Breast epithelium (tissue), 3 donors: ENCODE measurements around the gene SOS2.

ENCODE experiments used
- POLR2AphosphoS5 ChIP-seq, 3 donors: sonication (generic); formaldehyde crosslinking; IDR thresholded peaks; one replicate each; pipeline ENCODE4 v1.6.1; 2017; ENCODE audit warnings: antibody characterized with exemption in 3 of 3
- TF ChIP-seq, protein P1 (sequence below), 3 donors: fragments of 450-650 bp; IDR thresholded peaks; one replicate each; pipeline ENCODE4 v1.5.1; 2016 to 2017; ENCODE audit warnings: antibody characterized with exemption in 3 of 3, mild to moderate bottlenecking in 3 of 3, moderate library complexity in 3 of 3

DNA sequence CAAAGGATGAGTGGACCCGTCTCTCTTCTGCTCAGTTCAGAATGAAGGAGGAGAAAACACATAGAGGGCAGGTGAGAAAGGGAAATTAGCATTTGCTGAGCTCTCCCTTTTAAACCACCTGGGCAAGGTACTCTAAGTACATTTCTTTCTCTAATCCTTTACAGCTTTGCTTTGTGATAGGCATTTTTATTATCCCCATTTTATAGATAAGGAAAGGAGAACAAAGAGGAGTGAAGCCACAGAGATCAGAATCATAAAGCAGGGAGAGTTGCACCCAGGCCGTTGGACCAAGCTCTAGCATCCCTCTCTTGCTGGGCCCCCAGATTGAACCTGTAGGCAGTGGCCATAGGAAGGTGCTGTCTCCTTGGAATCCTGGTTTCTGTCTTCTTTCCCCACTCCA is 162.1 kb downstream of the SOS2 start:
- TF ChIP-seq, protein P1, sequence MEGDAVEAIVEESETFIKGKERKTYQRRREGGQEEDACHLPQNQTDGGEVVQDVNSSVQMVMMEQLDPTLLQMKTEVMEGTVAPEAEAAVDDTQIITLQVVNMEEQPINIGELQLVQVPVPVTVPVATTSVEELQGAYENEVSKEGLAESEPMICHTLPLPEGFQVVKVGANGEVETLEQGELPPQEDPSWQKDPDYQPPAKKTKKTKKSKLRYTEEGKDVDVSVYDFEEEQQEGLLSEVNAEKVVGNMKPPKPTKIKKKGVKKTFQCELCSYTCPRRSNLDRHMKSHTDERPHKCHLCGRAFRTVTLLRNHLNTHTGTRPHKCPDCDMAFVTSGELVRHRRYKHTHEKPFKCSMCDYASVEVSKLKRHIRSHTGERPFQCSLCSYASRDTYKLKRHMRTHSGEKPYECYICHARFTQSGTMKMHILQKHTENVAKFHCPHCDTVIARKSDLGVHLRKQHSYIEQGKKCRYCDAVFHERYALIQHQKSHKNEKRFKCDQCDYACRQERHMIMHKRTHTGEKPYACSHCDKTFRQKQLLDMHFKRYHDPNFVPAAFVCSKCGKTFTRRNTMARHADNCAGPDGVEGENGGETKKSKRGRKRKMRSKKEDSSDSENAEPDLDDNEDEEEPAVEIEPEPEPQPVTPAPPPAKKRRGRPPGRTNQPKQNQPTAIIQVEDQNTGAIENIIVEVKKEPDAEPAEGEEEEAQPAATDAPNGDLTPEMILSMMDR (IDR thresholded peaks at IDR 0.05), result no peak
- no peak for TF ChIP-seq POLR2AphosphoS5 (IDR thresholded peaks at IDR 0.05)
